ENCODE measurements around the gene NEU2. TPM values are rescaled to one million over a fixed set of nuclear protein-coding genes. Genes with fewer than 3 reads are reported as not detected.

NEU2 gene
- total and polyA plus RNA-seq, 2 of the 13 experiments (the other 11 are each of a cell fraction or from before 2014, with no cell fraction given): not detected

GRCh38 chr2:233058717-233059546 is 26.5 kb downstream of the NEU2 start (continued):
- no peak for TF ChIP-seq USF2 (IDR thresholded peaks at IDR 0.05; ENCODE audit: low read depth, low read length)
- TF ChIP-seq USF2 (CRISPR knock-in tag; IDR thresholded peaks at IDR 0.05; ENCODE audit: borderline replicate concordance): no peak
- TF ChIP-seq CCAR2 (optimal IDR thresholded peaks at IDR 0.05; ENCODE audit: low read depth, low read length): no peak
- no peak for TF ChIP-seq MTA1 (CRISPR knock-in tag; IDR thresholded peaks at IDR 0.05; ENCODE audit: borderline replicate concordance)
- no peak for TF ChIP-seq ZNF432 (CRISPR knock-in tag; IDR thresholded peaks at IDR 0.05; ENCODE audit: borderline replicate concordance)
- TF ChIP-seq ZNF746 (CRISPR knock-in tag; IDR thresholded peaks at IDR 0.05): no peak
- TF ChIP-seq KDM6A (CRISPR knock-in tag; IDR thresholded peaks at IDR 0.05; ENCODE audit: low read depth): no peak
- TF ChIP-seq CSRNP2 (CRISPR knock-in tag; conservative IDR thresholded peaks at IDR 0.05; ENCODE audit: low read depth): no peak
- no peak for TF ChIP-seq TAF1 (CRISPR knock-in tag; IDR thresholded peaks at IDR 0.05)
- TF ChIP-seq DMAP1 (CRISPR knock-in tag; IDR thresholded peaks at IDR 0.05): no peak
- TF ChIP-seq HOXA9 (CRISPR knock-in tag; IDR thresholded peaks at IDR 0.05; ENCODE audit: borderline replicate concordance): no peak
- no peak for TF ChIP-seq KAT7 (CRISPR knock-in tag; IDR thresholded peaks at IDR 0.05; ENCODE audit: borderline replicate concordance)
- TF ChIP-seq SRSF9 (IDR thresholded peaks at IDR 0.05; ENCODE audit: borderline replicate concordance, insufficient read depth, low read depth, low read length, poor library complexity, severe bottlenecking): no peak
- TF ChIP-seq KLF9 (CRISPR knock-in tag; IDR thresholded peaks at IDR 0.05; ENCODE audit: low read depth): no peak
- no peak for TF ChIP-seq JUND (CRISPR knock-in tag; IDR thresholded peaks at IDR 0.05)
- no peak for TF ChIP-seq RARA (CRISPR knock-in tag; IDR thresholded peaks at IDR 0.05)
- TF ChIP-seq SALL2 (CRISPR knock-in tag; IDR thresholded peaks at IDR 0.05): 0 out of 2 replicates have a peak, but pooled peaks have one; percentile 24
- TF ChIP-seq KMT2B (CRISPR knock-in tag; IDR thresholded peaks at IDR 0.05): no peak
- TF ChIP-seq ZBTB44 (CRISPR knock-in tag; IDR thresholded peaks at IDR 0.05): no peak
- no peak for TF ChIP-seq DR1 (CRISPR knock-in tag; IDR thresholded peaks at IDR 0.05)
- no peak for TF ChIP-seq ZNF644 (CRISPR knock-in tag; IDR thresholded peaks at IDR 0.05; ENCODE audit: low read depth)
- no peak for TF ChIP-seq MBD4 (IDR thresholded peaks at IDR 0.05; ENCODE audit: borderline replicate concordance, low read length)
- TF ChIP-seq AGO1 (IDR thresholded peaks at IDR 0.05; ENCODE audit: low read depth, low read length, poor library complexity, severe bottlenecking): no peak
- TF ChIP-seq REPIN1 (CRISPR knock-in tag; IDR thresholded peaks at IDR 0.05; ENCODE audit: borderline replicate concordance, low read depth): no peak
- no peak for TF ChIP-seq SMAD1 (CRISPR knock-in tag; IDR thresholded peaks at IDR 0.05; ENCODE audit: borderline replicate concordance, low read depth)
- no peak for TF ChIP-seq ZNF563 (CRISPR knock-in tag; IDR thresholded peaks at IDR 0.05)

All from HepG2 (cell line).